Small intestine (tissue), 7 donors: ENCODE results near the gene TNFSF4. TPM values are rescaled to one million over a fixed set of nuclear protein-coding genes. Genes with fewer than 3 reads are reported as not detected.
A peak's percentile ranks its signal among the peaks of the same experiment; 100 is the strongest.

Experiments
- DNase-seq, 2 donors: peaks; one replicate each; pipeline versions ENCODE4 v3.0.0 to v3.0.0-alpha.2; 2013
- FAIRE-seq: peaks from 2 replicates; lab custom pipeline; 2012; peaks lifted over from hg19 to GRCh38; lab: Jason Lieb, UNC
- H3K27ac ChIP-seq, 3 donors: one replicate each; pipeline ENCODE4 v1.5.1; 2013; ENCODE audit warnings: low read length in 2 of 3, mild to moderate bottlenecking in 2 of 3, control low read depth in 1 of 3, inconsistent platforms in 1 of 3, low read depth in 1 of 3, moderate library complexity in 1 of 3
- H3K27me3 ChIP-seq, 3 donors: one replicate each; pipeline ENCODE4 v1.6.1; 2013; ENCODE audit warnings: low read length in 3 of 3, inconsistent platforms in 1 of 3; ENCODE audit not compliant: control insufficient read depth in 3 of 3, insufficient read depth in 3 of 3
- H3K36me3 ChIP-seq, 3 donors: one replicate each; pipeline ENCODE4 v1.6.1; 2013; ENCODE audit warnings: low read length in 3 of 3, inconsistent platforms in 1 of 3, low read depth in 1 of 3, mild to moderate bottlenecking in 1 of 3, moderate library complexity in 1 of 3; ENCODE audit not compliant: control insufficient read depth in 3 of 3, insufficient read depth in 2 of 3
- H3K4me1 ChIP-seq, 3 donors: one replicate each; pipeline ENCODE4 v1.6.1; 2013; ENCODE audit warnings: low read length in 2 of 3, inconsistent platforms in 1 of 3, low read depth in 1 of 3, mild to moderate bottlenecking in 1 of 3, moderate library complexity in 1 of 3; ENCODE audit not compliant: control insufficient read depth in 3 of 3, insufficient read depth in 2 of 3
- H3K4me3 ChIP-seq, 3 donors: one replicate each; pipeline ENCODE4 v1.5.1; 2013; ENCODE audit warnings: low read length in 3 of 3, control low read depth in 1 of 3, inconsistent platforms in 1 of 3, low read depth in 1 of 3, mild to moderate bottlenecking in 1 of 3, moderate library complexity in 1 of 3
- H3K9me3 ChIP-seq, 2 donors: one replicate each; pipeline ENCODE4 v1.6.1; 2013; ENCODE audit warnings: low read depth in 1 of 2, low read length in 1 of 2; ENCODE audit not compliant: control insufficient read depth in 2 of 2, insufficient read depth in 1 of 2
- WGBS, 3 donors: extraction: QIAGEN DNeasy Blood & Tissue Kit; methylation state at CpG; one replicate each; pipeline ENCODE4 v1.1.7; 2013; 5-methylcytosine and 5-hydroxymethylcytosine counted together
- polyA plus RNA-seq, 4 donors: library from polyadenylated mRNA; stranded (reverse) in 3 of 4; unstranded in 1 of 4; fragments of 200-250 nt in 3 of 4; fragments of 120-200 nt in 1 of 4; gene quantifications; one replicate each; pipeline versions ENCODE4 v1.2.1 to v1.2.3, GENCODE V29; 2013
- donor health status: healthy with polysubstance abuse.
- donor health status: control.
- donor health status: control.
- donor health status: Bipolar disorder and iron deficiency.
- donor health status: healthy.

Gene TNFSF4
- polyA plus RNA-seq, 4 donors, result 0.22 to 0.81 TPM; not detected in 2

GRCh38 chr1:173190101-173190936, 16.8 kb downstream of the TNFSF4 start:
- no peak overlapping the region for H3K27ac ChIP-seq
- H3K9me3 ChIP-seq, result no peaks in the 10 kb centered on the region
- no peak overlapping the region for H3K4me3 ChIP-seq
- FAIRE-seq, result no peak
- no peaks in the 10 kb centered on the region for H3K27me3 ChIP-seq
- peak; percentile 55 to 76 for DNase-seq
- WGBS, 3 donors, result 40 to 46% (median 42%) methylated on average over 10 of the region's 10 CpGs
- peaks cover 0 to 8% (median 7%) of the 10 kb centered on the region in 3 donors for H3K4me1 ChIP-seq
- no peaks in the 10 kb centered on the region for H3K36me3 ChIP-seq

GRCh38 chr1:173187671-173188237, 19.4 kb downstream of the TNFSF4 start:
- FAIRE-seq (no peak), DNase-seq (no peak)
- no peak overlapping the region for H3K27ac ChIP-seq
- no peak overlapping the region for H3K4me3 ChIP-seq
- H3K9me3 ChIP-seq, result no peaks in the 10 kb centered on the region
- no peaks in the 10 kb centered on the region for H3K27me3 ChIP-seq
- WGBS, 3 donors, result 79 to 87% (median 84%) methylated on average over 3 of the region's 3 CpGs
- peaks cover 0 to 8% (median 7%) of the 10 kb centered on the region in 3 donors for H3K4me1 ChIP-seq
- no peaks in the 10 kb centered on the region for H3K36me3 ChIP-seq

- FAIRE-seq, result no peak
- H3K36me3 ChIP-seq, result no peaks in the 10 kb centered on the region
- no peaks in the 10 kb centered on the region for H3K27me3 ChIP-seq
- DNase-seq, result no peak
- no peak overlapping the region for H3K4me3 ChIP-seq
- H3K9me3 ChIP-seq, result peaks cover 0 to 3% of the 10 kb centered on the region in 2 donors
- no peak overlapping the region for H3K27ac ChIP-seq
- 81 to 93% (median 90%) methylated on average over 4 of the region's 4 CpGs for WGBS, 3 donors
- no peaks in the 10 kb centered on the region for H3K4me1 ChIP-seq
Measured at GRCh38 chr1:173181791-173182190, 25.3 kb downstream of the TNFSF4 start.

- WGBS, 3 donors, result 89 to 91% (median 90%) methylated on average over 3 of the region's 3 CpGs
- no peak overlapping the region for H3K27ac ChIP-seq
- no peaks in the 10 kb centered on the region for H3K4me1 ChIP-seq
- no peaks in the 10 kb centered on the region for H3K27me3 ChIP-seq
- DNase-seq (no peak), FAIRE-seq (no peak)
- no peaks in the 10 kb centered on the region for H3K36me3 ChIP-seq
- H3K4me3 ChIP-seq, result no peak overlapping the region
- H3K9me3 ChIP-seq, result peaks cover 0 to 29% of the 10 kb centered on the region in 2 donors
Measured at GRCh38 chr1:173176246-173176645, 30.9 kb downstream of the TNFSF4 start.

GRCh38 chr1:173175514-173176145, 31.5 kb downstream of the TNFSF4 start:
- 63 to 89% (median 82%) methylated on average over 2 of the region's 2 CpGs for WGBS, 3 donors
- no peak for FAIRE-seq
- peak in 1 of 2 donors; percentile 6 for DNase-seq
- Histone ChIP-seq H3K27me3 (no peaks in the 10 kb centered on the region), H3K27ac (no peak overlapping the region), H3K9me3 (peaks cover 0 to 29% of the 10 kb centered on the region in 2 donors), H3K4me1 (no peaks in the 10 kb centered on the region), H3K4me3 (no peak overlapping the region), H3K36me3 (no peaks in the 10 kb centered on the region)

DNA sequence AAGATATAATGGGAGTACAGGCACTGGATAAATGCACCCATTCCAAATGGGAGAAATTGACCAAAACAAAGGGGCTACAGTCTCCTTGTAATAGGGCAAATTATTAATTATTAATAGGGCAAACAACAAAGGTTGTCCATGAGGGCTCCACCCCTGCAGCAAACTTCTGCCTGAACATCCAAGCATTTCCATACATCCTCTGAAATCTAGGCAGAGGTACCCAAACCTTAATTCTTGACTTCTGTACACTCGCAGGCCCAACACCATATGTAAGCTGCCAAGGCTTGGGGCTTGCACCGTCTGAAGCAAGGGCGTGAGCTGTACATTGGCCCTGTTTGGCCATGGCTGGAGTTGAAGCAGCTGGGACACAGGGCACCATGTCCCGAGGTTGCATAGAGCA, 33.7 kb downstream of the TNFSF4 start:
- Histone ChIP-seq H3K27ac (no peak overlapping the region), H3K9me3 (peaks cover 0 to 29% of the 10 kb centered on the region in 2 donors), H3K27me3 (no peaks in the 10 kb centered on the region), H3K4me3 (no peak overlapping the region), H3K4me1 (no peaks in the 10 kb centered on the region), H3K36me3 (no peaks in the 10 kb centered on the region)
- FAIRE-seq, result no peak
- 76 to 90% (median 85%) methylated on average over 4 of the region's 4 CpGs for WGBS, 3 donors
- DNase-seq, result no peak

GRCh38 chr1:173171152-173171551, 36.0 kb downstream of the TNFSF4 start:
- H3K9me3 ChIP-seq, result peaks cover 0 to 26% of the 10 kb centered on the region in 2 donors
- no peak overlapping the region for H3K4me3 ChIP-seq
- no peaks in the 10 kb centered on the region for H3K27me3 ChIP-seq
- H3K4me1 ChIP-seq, result no peaks in the 10 kb centered on the region
- FAIRE-seq (no peak), DNase-seq (no peak)
- H3K27ac ChIP-seq, result no peak overlapping the region
- H3K36me3 ChIP-seq, result no peaks in the 10 kb centered on the region
- 83 to 86% (median 85%) methylated on average over 2 of the region's 2 CpGs for WGBS, 3 donors

- Histone ChIP-seq H3K36me3 (no peaks in the 10 kb centered on the region), H3K27me3 (no peaks in the 10 kb centered on the region), H3K4me1 (no peaks in the 10 kb centered on the region), H3K9me3 (peaks cover 0 to 24% of the 10 kb centered on the region in 2 donors), H3K4me3 (no peak overlapping the region), H3K27ac (no peak overlapping the region)
- DNase-seq, result no peak
- 97 to 100% (median 98%) methylated on average over 2 of the region's 2 CpGs for WGBS, 3 donors
- no peak for FAIRE-seq
Measured at GRCh38 chr1:173168941-173169340, 38.2 kb downstream of the TNFSF4 start.
